GM12878 (cell line): ENCODE results near the gene CNNM3. TPM values are rescaled to one million over a fixed set of nuclear protein-coding genes. Genes with fewer than 3 reads are reported as not detected.

Source experiments
- ATAC-seq: fragments of 200-7000 bp; cut with Tn5 transposase; 3 replicates; pipeline ENCODE4 v1.9.1; 2020; ENCODE audit warnings: mild to moderate bottlenecking, moderate library complexity
- BruUV-seq: library from RNA; stranded (reverse); fragments of 400-500 nt; replicated peaks from 2 replicates; lab custom pipeline; 2021; lab: Mats Ljungman, UMichigan
- CTCF ChIA-PET: fragments of 300-600 bp; sonication (Branson Sonifier 250); formaldehyde crosslinking; extraction: SDS; loops from one replicate; lab custom pipeline; 2021; ENCODE audit warnings: inconsistent platforms; lab: Yijun Ruan, JAX
- POLR2A ChIA-PET: fragments of 350-600 bp; formaldehyde crosslinking; extraction: SDS; loops from one replicate; lab custom pipeline; 2021; ENCODE audit warnings: inconsistent platforms; lab: Charles Lee
- RAD21 ChIA-PET: fragments of 300-600 bp; sonication (Branson Sonifier 250); formaldehyde crosslinking; loops from one replicate; lab custom pipeline; 2023; ENCODE audit warnings: antibody characterized with exemption; ENCODE audit not compliant: unreplicated experiment; lab: Charles Lee
- SMC1A ChIA-PET: fragments of 300-600 bp; sonication (Branson Sonifier 250); formaldehyde crosslinking; loops from one replicate; lab custom pipeline; 2023; ENCODE audit not compliant: unreplicated experiment, uncharacterized antibody; lab: Charles Lee
- DNase-seq: peaks from one replicate; pipeline ENCODE4 v3.0.0-alpha.2; 2011; ENCODE audit warnings: low read depth, low spot score
- FAIRE-seq: peaks from 3 replicates; lab custom pipeline; 2011; peaks lifted over from hg19 to GRCh38; lab: Jason Lieb, UNC
- H2AFZ ChIP-seq: 2 replicates; pipeline ENCODE4 v1.6.0; 2011; ENCODE audit warnings: low read depth, low read length, control low read depth; ENCODE audit not compliant: control insufficient read depth
- H3K27ac ChIP-seq: 2 replicates; pipeline ENCODE4 v1.5.1; 2011; ENCODE audit warnings: control low read depth; ENCODE audit not compliant: control insufficient read depth, insufficient read depth
- H3K27me3 ChIP-seq, 2 experiments: replicated peaks in 1 of 2; 2 replicates each; pipeline versions ENCODE4 v1.6.0 to v1.6.1; 2011; ENCODE audit warnings: low read length in 1 of 2; ENCODE audit not compliant: control insufficient read depth in 2 of 2, insufficient read depth in 2 of 2
- H3K36me3 ChIP-seq, 2 experiments: 2 replicates each; pipeline ENCODE4 v1.5.1; 2011; ENCODE audit warnings: low read length in 1 of 2; ENCODE audit not compliant: control insufficient read depth in 2 of 2, insufficient read depth in 2 of 2
- H3K4me1 ChIP-seq: 2 replicates; pipeline ENCODE4 v1.6.1; 2011; ENCODE audit warnings: mild to moderate bottlenecking, low read length, moderate library complexity, mixed read lengths; ENCODE audit not compliant: control insufficient read depth, insufficient read depth
- H3K4me2 ChIP-seq: 2 replicates; pipeline ENCODE4 v1.6.0; 2011; ENCODE audit warnings: control low read depth; ENCODE audit not compliant: control insufficient read depth, insufficient read depth
- H3K4me3 ChIP-seq: fragments of 200-600 bp; sonication (generic); 2 replicates; pipeline ENCODE4 v1.5.1; 2016
- H3K79me2 ChIP-seq: 2 replicates; pipeline ENCODE4 v1.6.0; 2011; ENCODE audit warnings: low read length; ENCODE audit not compliant: control insufficient read depth, insufficient read depth
- H3K9ac ChIP-seq: 2 replicates; pipeline ENCODE4 v1.8.0; 2011; ENCODE audit warnings: low read length, control low read depth, mixed read lengths; ENCODE audit not compliant: control insufficient read depth, insufficient read depth
- H3K9me3 ChIP-seq: replicated peaks from 3 replicates; pipeline ENCODE4 v1.5.1; 2011; ENCODE audit warnings: mild to moderate bottlenecking, low read length; ENCODE audit not compliant: control insufficient read depth, insufficient read depth
- H4K20me1 ChIP-seq: 2 replicates; pipeline ENCODE4 v1.6.0; 2011; ENCODE audit not compliant: control insufficient read depth, insufficient read depth
- MYC ChIP-seq: IDR thresholded peaks from 2 replicates; pipeline ENCODE4 v1.6.1; 2011; ENCODE audit warnings: mild to moderate bottlenecking, low read length, moderate library complexity, inconsistent platforms; ENCODE audit not compliant: insufficient read depth, insufficient replicate concordance, insufficient read length, severe bottlenecking
- NFYB ChIP-seq: IDR thresholded peaks from 2 replicates; pipeline ENCODE4 v1.6.1; 2011; ENCODE audit warnings: low read depth, mild to moderate bottlenecking, low read length, improper control_type of control experiment, moderate library complexity; ENCODE audit not compliant: insufficient read depth
- POLR2AphosphoS2 ChIP-seq: IDR thresholded peaks from 2 replicates; pipeline ENCODE4 v1.6.1; 2011; ENCODE audit warnings: low read depth, mild to moderate bottlenecking, low read length, improper control_type of control experiment, moderate library complexity
- WGBS: methylation state at CpG from one replicate; pipeline ENCODE4 v1.1.6; 2016; ENCODE audit warnings: low lambda C conversion rate; ENCODE audit not compliant: insufficient replicate concordance, insufficient coverage; ENCODE audit errors: missing lambda C conversion rate; 5-methylcytosine and 5-hydroxymethylcytosine counted together
- in situ Hi-C: fragments of 300-500 bp; cut with MboI; formaldehyde crosslinking; loops from 9 replicates; pipeline ENCODE4 v1.14.3; 2018; ENCODE audit warnings: mixed read lengths
- intact Hi-C: fragments of 100-400 bp; cut with micrococcal nuclease; formaldehyde crosslinking; loops from one replicate; pipeline ENCODE4 v1.14.2; 2022; ENCODE audit not compliant: unreplicated experiment
- polyA plus RNA-seq, 11 experiments: library from polyadenylated mRNA; depleted of rRNA in 4 of 11; unstranded in 6 of 11; stranded (reverse) in 5 of 11; fragments of >200 nt; fragmentation: Nextera tagmentation in 4 of 11; fragmentation: Illumina TruSeq in 1 of 11; extraction: Ambion mirVana in 4 of 11; extraction: Trizol in 1 of 11; gene quantifications; 1 replicate in 1 of 11; 2 replicates in 10 of 11; pipeline versions ENCODE4 v1.2.1 to v1.2.3, GENCODE V29; 2011 to 2016; ENCODE audit warnings: inconsistent platforms in 2 of 11, missing spikeins in 2 of 11, low read depth in 1 of 11
- total RNA-seq, 4 experiments: library from RNA; depleted of rRNA in 3 of 4; stranded (reverse); fragments of >200 nt in 3 of 4; fragmentation: Illumina TruSeq in 1 of 4; extraction: Trizol in 1 of 4; gene quantifications; 2 replicates each; pipeline versions ENCODE4 v1.2.1 to v1.2.3, GENCODE V29; 2013 to 2021

Gene CNNM3
- total and polyA plus RNA-seq, 10 of the 15 experiments (the other 5 are each of a cell fraction or from before 2014, with no cell fraction given) = 0.72 to 14.3 (median 4.0) TPM

GRCh38 chr2:96875498-96876268 lies 59.6 kb downstream of the CNNM3 start:
- Histone ChIP-seq H3K9me3 (no peaks in the 10 kb centered on the region), H3K4me3 (no peak overlapping the region), H3K36me3 (no peaks in the 10 kb centered on the region), H2AFZ (no peak overlapping the region), H3K4me2 (no peak overlapping the region), H3K4me1 (peaks cover 32% of the 10 kb centered on the region), H3K9ac (no peak overlapping the region), H3K27ac (no peak overlapping the region), H3K79me2 (no peaks in the 10 kb centered on the region; the same call in 1 of the 2 replicates), H4K20me1 (no peaks in the 10 kb centered on the region), H3K27me3 (no peaks in the 10 kb centered on the region)
- ChIA-PET CTCF (interaction anchor here (0.6 to 5.0 kb wide), 3 partner anchors 18 to 82 kb away, joined by 3 to 31 read pairs (median 22); partner anchors contain the start of gene ANKRD39), SMC1A (interaction anchor here (1.4 to 3.1 kb wide), 2 partner anchors 11 to 77 kb away, joined by 4 to 25 read pairs; no protein-coding TSS in a partner anchor), POLR2A (interaction anchor here (0.6 to 1.0 kb wide), 2 partner anchors 100 to 1017 kb away, joined by 3 to 4 read pairs; no protein-coding TSS in a partner anchor), RAD21 (interaction anchor here (0.7 to 3.6 kb wide), 3 partner anchors 18 to 79 kb away, joined by 4 to 38 read pairs (median 9); partner anchors contain the start of gene ANKRD39)
- WGBS = 87% methylated on average over 10 of the region's 14 CpGs
- TF ChIP-seq NFYB (no peak), POLR2AphosphoS2 (no peak), MYC (no peak)
- no peak for DNase-seq
- no peak for ATAC-seq
- intact Hi-C loops (no loop called here), in situ Hi-C loops (no loop called here)
- BruUV-seq = no TSS peak
- no peak for FAIRE-seq
